GM12864 (cell line): ENCODE results near the gene NPIPA5.
"Not testable (repeated sequence)": the region's sequence is repeated elsewhere in the genome, so short reads cannot be mapped to it uniquely, and the experiment has no call there.

Source experiments
- DNase-seq: peaks from one replicate; pipeline ENCODE4 v3.0.0-alpha.2; 2011; ENCODE audit warnings: low read depth
- H3K4me3 ChIP-seq: 2 replicates; pipeline ENCODE4 v1.5.1; 2011; ENCODE audit warnings: mild to moderate bottlenecking, low read depth, low read length, control low read depth

Gene NPIPA5

GRCh38 chr16:15337974-15338605, 40.0 kb downstream of the NPIPA5 start:
- H3K4me3 ChIP-seq, DNase-seq: not testable (repeated sequence)

- not testable (repeated sequence) for H3K4me3 ChIP-seq, DNase-seq
Observed at GRCh38 chr16:15335609-15336008, 42.5 kb downstream of the NPIPA5 start.

- not testable (repeated sequence) for DNase-seq, H3K4me3 ChIP-seq
Observed at GRCh38 chr16:15333969-15334368, 44.1 kb downstream of the NPIPA5 start.

- H3K4me3 ChIP-seq, DNase-seq: not testable (repeated sequence)
Observed at GRCh38 chr16:15330978-15331377, 47.1 kb downstream of the NPIPA5 start.

GRCh38 chr16:15324954-15325353, 53.1 kb downstream of the NPIPA5 start:
- not testable (repeated sequence) for H3K4me3 ChIP-seq, DNase-seq

- DNase-seq, H3K4me3 ChIP-seq: not testable (repeated sequence)
Observed at GRCh38 chr16:15323373-15323772, 54.7 kb downstream of the NPIPA5 start.

GRCh38 chr16:15321221-15321620, 56.9 kb downstream of the NPIPA5 start:
- not testable (repeated sequence) for H3K4me3 ChIP-seq, DNase-seq

GRCh38 chr16:15314562-15314961, 63.5 kb downstream of the NPIPA5 start:
- not testable (repeated sequence) for H3K4me3 ChIP-seq, DNase-seq
